ENCODE data around the gene DGKA.

GRCh38 chr12:55891310-55891709, 39.7 kb upstream of the DGKA start:
- TF ChIP-seq POLR2AphosphoS5 (IDR thresholded peaks at IDR 0.05; ENCODE audit: insufficient read depth in 1 of 2, low read depth in 1 of 2) (no peak), CTCF (IDR thresholded peaks at IDR 0.05) (no peak), POLR2A (IDR thresholded peaks at IDR 0.05) (no peak)
